H1 (cell line): ENCODE data around the gene PGAM2. TPM values are rescaled to one million over a fixed set of nuclear protein-coding genes. Genes with fewer than 3 reads are reported as not detected.
"Not testable (repeated sequence)": the region's sequence is repeated elsewhere in the genome, so short reads cannot be mapped to it uniquely, and the experiment has no call there.

ENCODE experiments used
- CTCF ChIA-PET: fragments of 300-600 bp; sonication (Branson Sonifier 250); formaldehyde crosslinking; loops from one replicate; lab custom pipeline; 2021; ENCODE audit not compliant: partially characterized antibody; lab: Charles Lee
- POLR2A ChIA-PET: fragments of 300-600 bp; sonication (Branson Sonifier 250); formaldehyde crosslinking; loops from one replicate; lab custom pipeline; 2021; ENCODE audit warnings: inconsistent platforms; ENCODE audit not compliant: partially characterized antibody; lab: Charles Lee
- DNase-seq, 2 experiments: peaks; one replicate each; pipeline versions ENCODE4 v3.0.0 to v3.0.0-alpha.2; 2010 to 2022; ENCODE audit warnings: low spot score in 2 of 2, low read depth in 1 of 2, mixed read lengths in 1 of 2
- FAIRE-seq: peaks from 2 replicates; lab custom pipeline; 2011; peaks lifted over from hg19 to GRCh38; lab: Jason Lieb, UNC
- H2AFZ ChIP-seq: 2 replicates; pipeline ENCODE4 v1.8.1; 2012; ENCODE audit warnings: low read length, inconsistent platforms
- H2AK5ac ChIP-seq: 2 replicates; pipeline ENCODE4 v1.6.1; 2013; ENCODE audit warnings: low read depth, low read length
- H2BK120ac ChIP-seq: replicated peaks from 2 replicates; pipeline ENCODE3; 2013; ENCODE audit warnings: low read depth, low read length, inconsistent platforms
- H2BK12ac ChIP-seq: 2 replicates; pipeline ENCODE4 v1.6.1; 2013; ENCODE audit warnings: low read depth, low read length
- H2BK15ac ChIP-seq: 2 replicates; pipeline ENCODE4 v1.6.1; 2013; ENCODE audit warnings: low read length
- H2BK20ac ChIP-seq: 2 replicates; pipeline ENCODE4 v1.6.1; 2013; ENCODE audit warnings: low read length
- H2BK5ac ChIP-seq: 2 replicates; pipeline ENCODE4 v1.6.1; 2013; ENCODE audit warnings: low read depth, low read length
- H3K14ac ChIP-seq: 2 replicates; pipeline ENCODE4 v1.6.1; 2013; ENCODE audit warnings: inconsistent platforms; ENCODE audit not compliant: insufficient read length
- H3K18ac ChIP-seq: 2 replicates; pipeline ENCODE4 v1.6.1; 2013; ENCODE audit warnings: low read length; ENCODE audit errors: extremely low read depth
- H3K23ac ChIP-seq: 2 replicates; pipeline ENCODE4 v1.6.1; 2013; ENCODE audit warnings: inconsistent platforms; ENCODE audit not compliant: insufficient read length
- H3K23me2 ChIP-seq: 2 replicates; pipeline ENCODE4 v1.6.1; 2013; ENCODE audit warnings: low read depth, low read length
- H3K27ac ChIP-seq: 2 replicates; pipeline ENCODE4 v1.6.1; 2011; ENCODE audit warnings: low read depth, low read length, inconsistent platforms
- H3K27me3 ChIP-seq, 4 experiments: replicated peaks in 1 of 4; 1 replicate in 1 of 4; 2 replicates in 3 of 4; pipeline versions ENCODE4 v1.6.1 to v1.8.1; 2011 to 2013; ENCODE audit warnings: low read length in 3 of 4, mild to moderate bottlenecking in 3 of 4, inconsistent platforms in 2 of 4, mixed read lengths in 2 of 4, moderate library complexity in 1 of 4; ENCODE audit not compliant: control insufficient read depth in 3 of 4, insufficient read depth in 3 of 4; ENCODE audit errors: extremely low read depth in 1 of 4
- H3K36me3 ChIP-seq, 4 experiments: 2 replicates each; pipeline versions ENCODE4 v1.6.1 to v1.8.1; 2011 to 2013; ENCODE audit warnings: mild to moderate bottlenecking in 4 of 4, low read length in 3 of 4, moderate library complexity in 2 of 4, control low read depth in 1 of 4, inconsistent platforms in 1 of 4; ENCODE audit not compliant: insufficient read depth in 4 of 4, control insufficient read depth in 2 of 4
- H3K4ac ChIP-seq: replicated peaks from 2 replicates; pipeline ENCODE3; 2013; ENCODE audit warnings: low read length, low read depth, mixed read lengths, inconsistent platforms; ENCODE audit not compliant: insufficient read length
- H3K4me1 ChIP-seq, 4 experiments: replicated peaks in 1 of 4; 1 replicate in 1 of 4; 2 replicates in 3 of 4; pipeline versions ENCODE4 v1.6.1 to v1.8.1; 2011 to 2013; ENCODE audit warnings: low read length in 3 of 4, inconsistent platforms in 2 of 4, mixed read lengths in 1 of 4; ENCODE audit not compliant: insufficient read depth in 4 of 4, control insufficient read depth in 3 of 4
- H3K4me2 ChIP-seq, 2 experiments: 2 replicates each; pipeline versions ENCODE4 v1.6.1 to v1.8.1; 2011 to 2013; ENCODE audit warnings: low read depth in 2 of 2, low read length in 2 of 2, control low read depth in 1 of 2, inconsistent platforms in 1 of 2, mild to moderate bottlenecking in 1 of 2; ENCODE audit not compliant: insufficient read depth in 1 of 2
- H3K4me3 ChIP-seq, 4 experiments: fragments of 200-600, 300-600 bp in 1 of 4; sonication (generic), shearing (Covaris generic), sonication (Bioruptor Twin) in 1 of 4; 2 replicates each; pipeline versions ENCODE4 v1.5.1 to v1.8.1; 2011 to 2016; ENCODE audit warnings: low read length in 4 of 4, low read depth in 3 of 4, control low read depth in 2 of 4, inconsistent platforms in 2 of 4, mild to moderate bottlenecking in 2 of 4, mixed read lengths in 1 of 4, moderate library complexity in 1 of 4; ENCODE audit not compliant: insufficient read depth in 2 of 4; ENCODE audit errors: extremely low read depth in 1 of 4
- H3K56ac ChIP-seq: replicated peaks from 2 replicates; pipeline ENCODE3; 2013; ENCODE audit warnings: low read depth, mild to moderate bottlenecking, mixed read lengths, low read length, inconsistent platforms; ENCODE audit not compliant: insufficient read length
- H3K79me1 ChIP-seq: 2 replicates; pipeline ENCODE4 v1.6.1; 2013; ENCODE audit warnings: low read depth, low read length, control low read depth
- H3K79me2 ChIP-seq, 2 experiments: 2 replicates each; pipeline versions ENCODE4 v1.6.1 to v1.8.1; 2012 to 2013; ENCODE audit warnings: low read length in 2 of 2, mild to moderate bottlenecking in 2 of 2, inconsistent platforms in 1 of 2; ENCODE audit not compliant: insufficient read depth in 2 of 2, control insufficient read depth in 1 of 2
- H3K9ac ChIP-seq, 4 experiments: replicated peaks in 1 of 4; 1 replicate in 1 of 4; 2 replicates in 3 of 4; pipeline versions ENCODE4 v1.6.1 to v1.8.1; 2011 to 2013; ENCODE audit warnings: low read depth in 3 of 4, low read length in 3 of 4, control low read depth in 2 of 4, mild to moderate bottlenecking in 2 of 4, moderate library complexity in 2 of 4, inconsistent platforms in 1 of 4; ENCODE audit errors: extremely low read depth in 1 of 4
- H3K9me3 ChIP-seq, 2 experiments: 2 replicates each; pipeline versions ENCODE4 v1.6.1 to v1.8.1; 2012 to 2013; ENCODE audit warnings: mild to moderate bottlenecking in 2 of 2, moderate library complexity in 2 of 2, control low read depth in 1 of 2, inconsistent platforms in 1 of 2, low read depth in 1 of 2, low read length in 1 of 2, mixed read lengths in 1 of 2; ENCODE audit not compliant: insufficient read depth in 2 of 2
- H4K20me1 ChIP-seq, 2 experiments: replicated peaks in 1 of 2; 2 replicates each; pipeline versions ENCODE3 to v1.8.1; 2011 to 2013; ENCODE audit warnings: inconsistent platforms in 2 of 2, low read length in 2 of 2, mild to moderate bottlenecking in 1 of 2; ENCODE audit not compliant: insufficient read depth in 2 of 2, control insufficient read depth in 1 of 2
- H4K5ac ChIP-seq: 2 replicates; pipeline ENCODE4 v1.6.1; 2013; ENCODE audit warnings: low read length, low read depth, mixed read lengths, inconsistent platforms; ENCODE audit not compliant: insufficient read length
- H4K8ac ChIP-seq: 2 replicates; pipeline ENCODE4 v1.8.0; 2013; ENCODE audit warnings: mild to moderate bottlenecking, moderate library complexity, low read length, inconsistent platforms; ENCODE audit not compliant: insufficient read depth; ENCODE audit errors: extremely low read depth
- H4K91ac ChIP-seq: replicated peaks from 2 replicates; pipeline ENCODE3; 2013; ENCODE audit warnings: low read length, mixed read lengths, inconsistent platforms; ENCODE audit not compliant: insufficient read length
- WGBS, 2 experiments: shearing (Covaris generic) in 1 of 2; methylation state at CpG; one replicate each; pipeline versions ENCODE4 v1.1.6 to v1.1.7; 2013 to 2015; ENCODE audit warnings: low lambda C conversion rate in 2 of 2, mixed read lengths in 2 of 2, inconsistent platforms in 1 of 2, low coverage in 1 of 2, missing lambda C conversion rate in 1 of 2; ENCODE audit not compliant: insufficient replicate concordance in 2 of 2, insufficient coverage in 1 of 2, insufficient read length in 1 of 2; ENCODE audit errors: extremely low coverage in 1 of 2, missing lambda C conversion rate in 1 of 2; 5-methylcytosine and 5-hydroxymethylcytosine counted together
- microRNA-seq, 2 experiments: library from miRNA; unstranded; fragments of <30 nt; microRNA quantifications; one replicate each; pipeline versions ENCODE4 to v1.2.0, GENCODE V29; 2016 to 2020; ENCODE audit warnings: borderline microRNAs expressed in 2 of 2, borderline number of aligned reads in 2 of 2, borderline replicate concordance in 1 of 2
- polyA plus RNA-seq, 7 experiments: library from polyadenylated mRNA; depleted of rRNA in 3 of 7; stranded (reverse) in 5 of 7; unstranded in 2 of 7; fragments of >200 nt in 5 of 7; fragments of 200-250 nt in 2 of 7; gene quantifications; 1 replicate in 5 of 7; 2 replicates in 1 of 7; 4 replicates in 1 of 7; pipeline versions ENCODE4 v1.2.1 to v1.2.3, GENCODE V29; 2011 to 2013; ENCODE audit warnings: missing spikeins in 2 of 7, mixed read lengths in 2 of 7
- total RNA-seq: library from RNA; stranded (reverse); fragmentation: NEBNext Ultra II Directional; extraction: Animal tissue kit (Norgen Biotek cat#: 25700); gene quantifications from 2 replicates; pipeline ENCODE4 v1.2.1, GENCODE V29; 2021

PGAM2 gene
- total and polyA plus RNA-seq, 2 of the 8 experiments (the other 6 are each of a cell fraction or from before 2014, with no cell fraction given), result 2.1 to 2.9 TPM

- H2BK120ac ChIP-seq, H3K23me2 ChIP-seq, H3K27ac ChIP-seq, H3K9me3 ChIP-seq, POLR2A ChIA-PET, H2BK15ac ChIP-seq, FAIRE-seq, H4K8ac ChIP-seq, H3K4me3 ChIP-seq, H3K23ac ChIP-seq, H2BK5ac ChIP-seq, H4K91ac ChIP-seq, H2BK12ac ChIP-seq, H3K56ac ChIP-seq, H4K20me1 ChIP-seq, H3K4ac ChIP-seq, H3K4me2 ChIP-seq, H3K36me3 ChIP-seq, H2AK5ac ChIP-seq, DNase-seq, H2AFZ ChIP-seq, H3K79me2 ChIP-seq, CTCF ChIA-PET, H3K79me1 ChIP-seq, H3K4me1 ChIP-seq, H4K5ac ChIP-seq, H3K18ac ChIP-seq, H2BK20ac ChIP-seq, H3K27me3 ChIP-seq, H3K9ac ChIP-seq, H3K14ac ChIP-seq: not testable (repeated sequence)
- 98% methylated on average over 7 of the region's 12 CpGs; no CpG with 5 or more reads in 1 of the 2 experiments for WGBS, 2 experiments
These were observed 50.3 kb downstream of the PGAM2 start for GRCh38 chr7:44015090-44015489.

Small RNAs within 50 kb of the gene (microRNA-seq; reads per million reads assigned to microRNA genes)
- gene MIR6837 (0 to 0.20 reads per million in 2 experiments), gene MIR6838 (0.20 to 0.23 reads per million in 2 experiments)

Other genes starting within 250 kb of the PGAM2 start
- 132 and 133 TPM in 2 replicates for gene MRPS24, start 196.1 kb downstream of the PGAM2 start, total RNA-seq
- 347 and 410 TPM in 2 replicates for gene MRPS24, start 196.1 kb downstream of the PGAM2 start, polyA plus RNA-seq (2011; rRNA removed)
- gene URGCP, start 159.0 kb downstream of the PGAM2 start, total RNA-seq, result 18.2 and 18.7 TPM in 2 replicates
- 9.0 and 10.7 TPM in 2 replicates for gene URGCP, start 159.0 kb downstream of the PGAM2 start, polyA plus RNA-seq (2011; rRNA removed)
- gene UBE2D4, start 139.1 kb downstream of the PGAM2 start, total RNA-seq, result 3.4 and 5.2 TPM in 2 replicates
- 8.8 and 9.4 TPM in 2 replicates for gene UBE2D4, start 139.1 kb downstream of the PGAM2 start, polyA plus RNA-seq (2011; rRNA removed)
- not detected in 2 replicates for gene SPDYE1, start 67.7 kb downstream of the PGAM2 start, total RNA-seq
- gene SPDYE1, start 67.7 kb downstream of the PGAM2 start, polyA plus RNA-seq (2011; rRNA removed), result not detected in 2 replicates
- gene DBNL, start 20.9 kb downstream of the PGAM2 start, total RNA-seq, result 30.9 and 32.1 TPM in 2 replicates
- 56.6 and 63.1 TPM in 2 replicates for gene DBNL, start 20.9 kb downstream of the PGAM2 start, polyA plus RNA-seq (2011; rRNA removed)
- gene POLM, start 17.0 kb upstream of the PGAM2 start, total RNA-seq, result 14.5 and 14.9 TPM in 2 replicates
- 12.0 and 20.4 TPM in 2 replicates for gene POLM, start 17.0 kb upstream of the PGAM2 start, polyA plus RNA-seq (2011; rRNA removed)
- 39.4 and 41.2 TPM in 2 replicates for gene AEBP1, start 38.8 kb upstream of the PGAM2 start, total RNA-seq
- gene AEBP1, start 38.8 kb upstream of the PGAM2 start, polyA plus RNA-seq (2011; rRNA removed), result 10.4 and 18.4 TPM in 2 replicates
- gene POLD2, start 58.0 kb upstream of the PGAM2 start, total RNA-seq, result 148 TPM in 2 replicates
- 214 and 289 TPM in 2 replicates for gene POLD2, start 58.0 kb upstream of the PGAM2 start, polyA plus RNA-seq (2011; rRNA removed)
- 3.3 and 3.6 TPM in 2 replicates for gene MYL7, start 75.8 kb upstream of the PGAM2 start, total RNA-seq
- gene MYL7, start 75.8 kb upstream of the PGAM2 start, polyA plus RNA-seq (2011; rRNA removed), result 1.4 and 3.4 TPM in 2 replicates
- gene GCK, start 123.9 kb upstream of the PGAM2 start, total RNA-seq, result 4.1 and 4.9 TPM in 2 replicates
- gene GCK, start 123.9 kb upstream of the PGAM2 start, polyA plus RNA-seq (2011; rRNA removed), result 2.4 and 4.3 TPM in 2 replicates
- 103 and 108 TPM in 2 replicates for gene YKT6, start 135.4 kb upstream of the PGAM2 start, total RNA-seq
- gene YKT6, start 135.4 kb upstream of the PGAM2 start, polyA plus RNA-seq (2011; rRNA removed), result 75.3 and 86.9 TPM in 2 replicates